RWPE2 (cell line): ENCODE results near the gene TMEM121.
A peak's percentile ranks its signal among the peaks of the same experiment; 100 is the strongest.

Experiments used
- ATAC-seq: fragments of 200-7000 bp; cut with Tn5 transposase; 3 replicates; pipeline ENCODE4 v1.9.1; 2021; ENCODE audit warnings: low read depth
- DNase-seq: peaks from one replicate; pipeline ENCODE4 v3.0.0-alpha.2; 2020; ENCODE audit warnings: low spot score
- H3K27ac ChIP-seq: fragments of 450-650 bp; 2 replicates; pipeline ENCODE4 v1.5.1; 2017; ENCODE audit warnings: mild to moderate bottlenecking; ENCODE audit not compliant: poor library complexity, severe bottlenecking
- H3K27me3 ChIP-seq: fragments of 250-450 bp; sonication (Bioruptor Pico); 2 replicates; pipeline ENCODE4 v1.5.1; 2021; ENCODE audit warnings: mild to moderate bottlenecking, moderate library complexity; ENCODE audit not compliant: insufficient read depth, poor library complexity, severe bottlenecking
- H3K36me3 ChIP-seq: fragments of 250-450 bp; sonication (Bioruptor Pico); 2 replicates; pipeline ENCODE4 v1.5.1; 2020; ENCODE audit warnings: low read depth, mild to moderate bottlenecking, moderate library complexity
- H3K4me1 ChIP-seq: fragments of 250-450 bp; sonication (Bioruptor Pico); 2 replicates; pipeline ENCODE4 v1.5.1; 2021; ENCODE audit warnings: mild to moderate bottlenecking, moderate library complexity; ENCODE audit not compliant: insufficient read depth, poor library complexity, severe bottlenecking
- H3K4me3 ChIP-seq: fragments of 250-450 bp; sonication (Bioruptor Pico); 2 replicates; pipeline ENCODE4 v1.5.1; 2021; ENCODE audit warnings: mild to moderate bottlenecking, moderate library complexity; ENCODE audit not compliant: severe bottlenecking
- H3K9me3 ChIP-seq: fragments of 250-450 bp; sonication (Bioruptor Pico); 2 replicates; pipeline ENCODE4 v1.5.1; 2021; ENCODE audit warnings: mild to moderate bottlenecking, moderate library complexity; ENCODE audit not compliant: severe bottlenecking
- CTCF ChIP-seq: fragments of 450-650 bp; IDR thresholded peaks from one replicate; pipeline ENCODE4 v1.5.1; 2017; ENCODE audit warnings: mild to moderate bottlenecking, moderate library complexity; ENCODE audit not compliant: poor library complexity, severe bottlenecking

The TMEM121 gene

DNA sequence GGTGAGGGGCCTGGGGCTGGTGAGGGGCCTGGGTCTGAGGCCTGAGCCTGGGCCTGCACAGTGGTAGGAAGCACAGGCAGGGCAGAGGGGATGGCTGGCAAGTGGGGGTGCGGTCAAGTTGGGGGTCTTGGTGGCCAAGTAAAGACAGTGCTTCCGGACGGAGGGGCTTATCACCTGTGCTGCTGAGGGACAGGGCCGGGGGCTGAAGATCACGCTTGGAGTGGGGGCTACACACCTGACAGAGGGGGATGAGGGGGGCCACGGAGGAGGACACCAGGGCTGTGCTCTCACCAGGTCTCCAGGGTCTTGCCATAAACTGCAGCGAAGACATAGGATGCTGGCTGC lies 23.1 kb upstream of the TMEM121 start:
- H3K4me1 ChIP-seq, result no peaks in the 10 kb centered on the region
- no peak for DNase-seq
- no peak overlapping the region for H3K27ac ChIP-seq
- peak; percentile 1; the same call in 1 of the 3 replicates for ATAC-seq
- no peak for TF ChIP-seq CTCF
- no peaks in the 10 kb centered on the region for H3K27me3 ChIP-seq
- H3K36me3 ChIP-seq, result no peaks in the 10 kb centered on the region
- no peaks in the 10 kb centered on the region for H3K9me3 ChIP-seq
- H3K4me3 ChIP-seq, result no peak overlapping the region

- Histone ChIP-seq H3K36me3 (no peaks in the 10 kb centered on the region), H3K9me3 (no peaks in the 10 kb centered on the region), H3K27me3 (no peaks in the 10 kb centered on the region), H3K4me3 (no peak overlapping the region), H3K27ac (no peak overlapping the region), H3K4me1 (no peaks in the 10 kb centered on the region)
- no peak for TF ChIP-seq CTCF
- DNase-seq (peak; percentile 69), ATAC-seq (peak; percentile 3; the same call in 1 of the 3 replicates)
Measured at GRCh38 chr14:105503935-105504692, 22.3 kb upstream of the TMEM121 start.

- no peaks in the 10 kb centered on the region for H3K4me1 ChIP-seq
- H3K4me3 ChIP-seq, result no peak overlapping the region
- no peaks in the 10 kb centered on the region for H3K27me3 ChIP-seq
- peak; percentile 72 for DNase-seq
- no peak overlapping the region for H3K27ac ChIP-seq
- H3K9me3 ChIP-seq, result no peaks in the 10 kb centered on the region
- TF ChIP-seq CTCF, result no peak
- no peaks in the 10 kb centered on the region for H3K36me3 ChIP-seq
- no peak for ATAC-seq
Measured at GRCh38 chr14:105505101-105505500, 21.3 kb upstream of the TMEM121 start.

DNA sequence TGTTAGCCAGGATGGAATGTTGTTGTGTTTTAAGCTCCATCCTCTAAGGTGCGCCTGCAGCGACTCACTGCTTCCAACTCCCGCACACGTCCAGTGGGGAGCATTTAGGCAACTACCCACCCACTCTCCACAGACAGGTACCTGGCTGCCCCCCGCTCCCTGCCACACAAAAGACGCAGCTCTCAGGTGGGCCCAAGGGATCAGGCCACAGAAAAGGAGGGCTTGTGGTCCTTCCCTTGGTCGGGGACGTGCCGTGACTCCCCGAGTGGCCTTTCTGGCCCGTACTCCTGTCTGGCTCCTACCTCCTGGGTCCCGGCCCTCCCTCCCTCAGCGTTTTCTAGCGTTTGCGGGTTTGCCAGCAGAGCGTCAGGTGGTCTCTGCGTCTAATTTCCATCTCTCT lies 19.1 kb upstream of the TMEM121 start:
- Histone ChIP-seq H3K4me3 (no peak overlapping the region), H3K27ac (no peak overlapping the region), H3K27me3 (no peaks in the 10 kb centered on the region), H3K4me1 (no peaks in the 10 kb centered on the region), H3K9me3 (no peaks in the 10 kb centered on the region), H3K36me3 (no peaks in the 10 kb centered on the region)
- ATAC-seq (no peak), DNase-seq (peak; percentile 51)
- no peak for TF ChIP-seq CTCF

GRCh38 chr14:105508069-105508468 lies 18.3 kb upstream of the TMEM121 start:
- no peak overlapping the region for H3K27ac ChIP-seq
- DNase-seq, result peak; percentile 62
- no peaks in the 10 kb centered on the region for H3K36me3 ChIP-seq
- no peaks in the 10 kb centered on the region for H3K27me3 ChIP-seq
- TF ChIP-seq CTCF, result no peak
- H3K4me3 ChIP-seq, result no peak overlapping the region
- no peaks in the 10 kb centered on the region for H3K9me3 ChIP-seq
- ATAC-seq, result no peak
- H3K4me1 ChIP-seq, result no peaks in the 10 kb centered on the region
